IPS DF 6.9 (cell line): ENCODE results near the gene SMYD3.

Source experiments
- DNase-seq: peaks from one replicate; pipeline ENCODE4 v3.0.0-alpha.2; 2013; ENCODE audit warnings: low read depth, low spot score
- H3K27ac ChIP-seq: one replicate; pipeline ENCODE4 v1.5.1; 2013; ENCODE audit warnings: low read length, control low read depth
- H3K27me3 ChIP-seq: 2 replicates; pipeline ENCODE4 v1.6.1; 2013; ENCODE audit warnings: mild to moderate bottlenecking, low read length; ENCODE audit not compliant: control insufficient read depth, insufficient read depth
- H3K36me3 ChIP-seq: 2 replicates; pipeline ENCODE4 v1.6.1; 2013; ENCODE audit warnings: low read length; ENCODE audit not compliant: control insufficient read depth, insufficient read depth
- H3K4me1 ChIP-seq: 2 replicates; pipeline ENCODE4 v1.6.1; 2013; ENCODE audit warnings: low read length; ENCODE audit not compliant: control insufficient read depth, insufficient read depth
- H3K4me3 ChIP-seq: 2 replicates; pipeline ENCODE4 v1.5.1; 2013; ENCODE audit warnings: mild to moderate bottlenecking, low read length
- H3K9me3 ChIP-seq: 2 replicates; pipeline ENCODE4 v1.6.1; 2013; ENCODE audit warnings: low read length, inconsistent platforms; ENCODE audit not compliant: control insufficient read depth, insufficient read depth
- WGBS: extraction: QIAGEN DNeasy Blood & Tissue Kit; methylation state at CpG from one replicate; pipeline ENCODE4 v1.1.7; 2013; ENCODE audit warnings: mixed read lengths, missing lambda C conversion rate; ENCODE audit not compliant: insufficient read length, insufficient coverage; 5-methylcytosine and 5-hydroxymethylcytosine counted together

SMYD3 gene

GRCh38 chr1:246390855-246391254, 116.2 kb downstream of the SMYD3 start:
- no peaks in the 10 kb centered on the region; the same call in 1 of the 2 replicates for H3K9me3 ChIP-seq
- WGBS, result no CpG with 5 or more reads among the region's 5 CpGs

GRCh38 chr1:246384616-246385015, 122.5 kb downstream of the SMYD3 start:
- Histone ChIP-seq H3K27me3 (no peaks in the 10 kb centered on the region), H3K36me3 (no peaks in the 10 kb centered on the region), H3K9me3 (no peaks in the 10 kb centered on the region), H3K4me3 (no peak overlapping the region), H3K27ac (no peak overlapping the region), H3K4me1 (no peaks in the 10 kb centered on the region)
- no CpG with 5 or more reads among the region's 4 CpGs for WGBS
- DNase-seq, result no peak

More at GRCh38 chr1:246390855-246391254, 116.2 kb downstream of the SMYD3 start:
- H3K4me1 ChIP-seq, result no peaks in the 10 kb centered on the region
- H3K27ac ChIP-seq, result no peak overlapping the region
- H3K27me3 ChIP-seq, result no peaks in the 10 kb centered on the region
- no peak for DNase-seq
- H3K36me3 ChIP-seq, result no peaks in the 10 kb centered on the region
- no peak overlapping the region for H3K4me3 ChIP-seq

- Histone ChIP-seq H3K4me1 (no peaks in the 10 kb centered on the region), H3K27me3 (no peaks in the 10 kb centered on the region), H3K36me3 (no peaks in the 10 kb centered on the region), H3K9me3 (no peaks in the 10 kb centered on the region), H3K27ac (no peak overlapping the region), H3K4me3 (no peak overlapping the region)
- no peak for DNase-seq
These were observed 123.3 kb downstream of the SMYD3 start for GRCh38 chr1:246383791-246384190.

GRCh38 chr1:246383239-246383589, 123.9 kb downstream of the SMYD3 start:
- H3K9me3 ChIP-seq, result no peaks in the 10 kb centered on the region
- WGBS, result no CpG with 5 or more reads among the region's 1 CpG
- no peak for DNase-seq
- no peaks in the 10 kb centered on the region for H3K27me3 ChIP-seq
- no peak overlapping the region for H3K27ac ChIP-seq
- no peaks in the 10 kb centered on the region for H3K36me3 ChIP-seq
- H3K4me1 ChIP-seq, result no peaks in the 10 kb centered on the region
- no peak overlapping the region for H3K4me3 ChIP-seq

GRCh38 chr1:246382589-246383238, 124.4 kb downstream of the SMYD3 start:
- no peak overlapping the region for H3K27ac ChIP-seq
- H3K27me3 ChIP-seq, result no peaks in the 10 kb centered on the region
- H3K4me1 ChIP-seq, result no peaks in the 10 kb centered on the region
- no peaks in the 10 kb centered on the region for H3K9me3 ChIP-seq
- no CpG with 5 or more reads among the region's 3 CpGs for WGBS
- H3K4me3 ChIP-seq, result no peak overlapping the region
- H3K36me3 ChIP-seq, result no peaks in the 10 kb centered on the region
- DNase-seq, result no peak

GRCh38 chr1:246381452-246381851, 125.6 kb downstream of the SMYD3 start:
- no peak overlapping the region for H3K4me3 ChIP-seq
- H3K4me1 ChIP-seq, result no peaks in the 10 kb centered on the region
- H3K27ac ChIP-seq, result no peak overlapping the region
- DNase-seq, result no peak
- no peaks in the 10 kb centered on the region for H3K9me3 ChIP-seq
- no peaks in the 10 kb centered on the region for H3K36me3 ChIP-seq
- WGBS, result no CpG with 5 or more reads among the region's 5 CpGs
- no peaks in the 10 kb centered on the region for H3K27me3 ChIP-seq

GRCh38 chr1:246377625-246378153, 129.4 kb downstream of the SMYD3 start:
- Histone ChIP-seq H3K4me3 (no peak overlapping the region), H3K36me3 (no peaks in the 10 kb centered on the region), H3K27me3 (no peaks in the 10 kb centered on the region), H3K4me1 (no peaks in the 10 kb centered on the region), H3K27ac (no peak overlapping the region), H3K9me3 (no peaks in the 10 kb centered on the region)
- no peak for DNase-seq
- no CpG with 5 or more reads among the region's 5 CpGs for WGBS

GRCh38 chr1:246373828-246374569, 133.1 kb downstream of the SMYD3 start:
- H3K4me3 ChIP-seq, result no peak overlapping the region
- no CpG with 5 or more reads among the region's 6 CpGs for WGBS
- no peaks in the 10 kb centered on the region for H3K9me3 ChIP-seq
- no peak overlapping the region for H3K27ac ChIP-seq
- no peaks in the 10 kb centered on the region for H3K4me1 ChIP-seq
- H3K27me3 ChIP-seq, result no peaks in the 10 kb centered on the region
- H3K36me3 ChIP-seq, result no peaks in the 10 kb centered on the region
- DNase-seq, result no peak

GRCh38 chr1:246372559-246372958, 134.5 kb downstream of the SMYD3 start:
- no peaks in the 10 kb centered on the region for H3K4me1 ChIP-seq
- no peaks in the 10 kb centered on the region for H3K9me3 ChIP-seq
- no peaks in the 10 kb centered on the region for H3K36me3 ChIP-seq
- no CpG with 5 or more reads among the region's 6 CpGs for WGBS
- no peak overlapping the region for H3K4me3 ChIP-seq
- H3K27me3 ChIP-seq, result no peaks in the 10 kb centered on the region
- DNase-seq, result no peak
- no peak overlapping the region for H3K27ac ChIP-seq

GRCh38 chr1:246367041-246367440, 140.0 kb downstream of the SMYD3 start:
- Histone ChIP-seq H3K27ac (no peak overlapping the region), H3K4me1 (no peaks in the 10 kb centered on the region), H3K4me3 (no peak overlapping the region), H3K36me3 (no peaks in the 10 kb centered on the region), H3K27me3 (no peaks in the 10 kb centered on the region), H3K9me3 (no peaks in the 10 kb centered on the region)
- DNase-seq, result no peak
- WGBS, result no CpG with 5 or more reads among the region's 2 CpGs

- DNase-seq, result no peak
- Histone ChIP-seq H3K4me1 (no peaks in the 10 kb centered on the region), H3K4me3 (no peak overlapping the region), H3K27ac (no peak overlapping the region), H3K9me3 (no peaks in the 10 kb centered on the region), H3K36me3 (no peaks in the 10 kb centered on the region), H3K27me3 (no peaks in the 10 kb centered on the region)
- no CpG with 5 or more reads among the region's 3 CpGs for WGBS
These were observed 141.4 kb downstream of the SMYD3 start for GRCh38 chr1:246365708-246366107.
